ENCODE results near the gene AR. TPM values are rescaled to one million over a fixed set of nuclear protein-coding genes. Genes with fewer than 3 reads are reported as not detected.

AR gene
- total and polyA plus RNA-seq, 8 donors, result 0.34 to 2.9 (median 1.1) TPM

GRCh38 chrX:67779099-67779498 is 235.3 kb downstream of the AR start:
- WGBS, 2 donors, result 66 to 68% methylated on average over 3 of the region's 3 CpGs
- no peak for DNase-seq
- Histone ChIP-seq H3K9me3 (no peaks in the 10 kb centered on the region), H3K36me3 (no peaks in the 10 kb centered on the region), H3K27me3 (peaks cover 0 to 6% (median 0%) of the 10 kb centered on the region in 4 donors), H3K27ac (no peak overlapping the region), H3K4me3 (no peak overlapping the region), H3K4me1 (no peaks in the 10 kb centered on the region)
- TF ChIP-seq CTCF (IDR thresholded peaks at IDR 0.05), result no peak
- ATAC-seq, result no peak
- intact Hi-C loops (cut with DNase I), result no loop called here
- no peak for FAIRE-seq
